T follicular helper cell (primary cell): ENCODE results near the gene CDIPT.
A peak's percentile ranks its signal among the peaks of the same experiment; 100 is the strongest.

Source experiments
- DNase-seq: peaks from one replicate; pipeline ENCODE4 v3.0.0-alpha.2; 2020; ENCODE audit warnings: low read depth

The CDIPT gene

GRCh38 chr16:29810699-29811169, 52.3 kb downstream of the CDIPT start:
- DNase-seq = no peak

GRCh38 chr16:29809850-29810698, 53.0 kb downstream of the CDIPT start:
- peak; percentile 31 for DNase-seq

DNA sequence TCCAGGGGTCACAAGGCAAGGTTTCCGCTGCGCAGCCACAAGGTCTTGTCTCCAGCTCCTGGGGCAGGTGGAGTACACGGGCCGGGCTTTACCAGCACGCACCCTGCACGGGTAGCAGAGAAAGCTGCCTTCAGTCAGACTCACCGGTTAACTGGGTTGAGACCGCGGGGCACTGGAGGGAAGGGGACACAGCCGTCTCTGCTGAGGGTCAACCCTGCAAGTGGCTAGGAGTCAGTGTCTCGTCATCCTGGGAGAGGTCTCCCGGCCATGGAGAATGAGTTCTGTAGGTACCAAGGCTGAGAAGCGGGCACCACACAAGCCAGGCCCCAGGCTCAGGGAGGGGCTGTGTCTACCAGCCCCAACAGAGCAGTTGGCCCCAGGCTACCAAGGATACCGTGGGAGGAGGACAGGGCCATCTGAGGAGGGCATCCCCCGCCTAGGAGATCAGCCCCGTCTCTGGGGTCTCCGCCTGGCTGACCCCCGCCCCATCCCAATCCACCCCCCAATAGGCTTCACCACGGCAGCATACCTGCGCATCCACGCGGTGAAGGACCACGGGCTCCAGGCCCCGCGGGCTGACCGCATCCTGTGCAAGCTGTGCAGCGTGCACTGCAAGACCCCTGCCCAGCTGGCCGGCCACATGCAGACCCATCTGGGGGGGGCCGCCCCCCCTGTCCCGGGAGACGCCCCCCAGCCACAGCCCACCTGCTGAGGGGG, 53.8 kb downstream of the CDIPT start:
- no peak for DNase-seq
